ENCODE data around the gene LOXL4. TPM values are rescaled to one million over a fixed set of nuclear protein-coding genes. Genes with fewer than 3 reads are reported as not detected.

Gene LOXL4
- total RNA-seq, 1 experiment from 2014 or later: 0.13 TPM

GRCh38 chr10:98285416-98285815 is 17.4 kb upstream of the LOXL4 start:
- no peak overlapping the region for H3K18ac ChIP-seq (ENCODE audit: insufficient read length, low read depth, low read length)
- H3K27me3 ChIP-seq (ENCODE audit: insufficient read depth, low read length): no peaks in the 10 kb centered on the region
- no peaks in the 10 kb centered on the region for H3K79me2 ChIP-seq (ENCODE audit: insufficient read depth, low read length)
- no peak overlapping the region for H2BK20ac ChIP-seq (ENCODE audit: low read depth, low read length, poor library complexity, severe bottlenecking)
- no peak overlapping the region for H2AK5ac ChIP-seq (ENCODE audit: insufficient read length, low read length)
- H3K14ac ChIP-seq (ENCODE audit: insufficient read depth, low read length): no peak overlapping the region
- no peak overlapping the region for H4K91ac ChIP-seq (ENCODE audit: insufficient read length, low read depth, low read length)
- WGBS (ENCODE audit: extremely low coverage, insufficient read length, low lambda C conversion rate): no CpG with 5 or more reads among the region's 2 CpGs
- Mint-ChIP-seq H3K4me3 (no peak overlapping the region), H3K27me3 (ENCODE audit: low read depth) (peaks cover 5% of the 10 kb centered on the region; the same call in 1 of the 2 replicates), H3K36me3 (ENCODE audit: insufficient read depth in 1 of 3, low read depth in 3 of 3) (no peaks in the 10 kb centered on the region), H3K4me1 (peaks cover 3 to 6% of the 10 kb centered on the region in 2 experiments; a peak in 3 of 4 replicates), H3K9me3 (no peaks in the 10 kb centered on the region; a peak in 1 of 5 replicates), H3K27ac (no peak overlapping the region)
- TF ChIP-seq, protein P1, sequence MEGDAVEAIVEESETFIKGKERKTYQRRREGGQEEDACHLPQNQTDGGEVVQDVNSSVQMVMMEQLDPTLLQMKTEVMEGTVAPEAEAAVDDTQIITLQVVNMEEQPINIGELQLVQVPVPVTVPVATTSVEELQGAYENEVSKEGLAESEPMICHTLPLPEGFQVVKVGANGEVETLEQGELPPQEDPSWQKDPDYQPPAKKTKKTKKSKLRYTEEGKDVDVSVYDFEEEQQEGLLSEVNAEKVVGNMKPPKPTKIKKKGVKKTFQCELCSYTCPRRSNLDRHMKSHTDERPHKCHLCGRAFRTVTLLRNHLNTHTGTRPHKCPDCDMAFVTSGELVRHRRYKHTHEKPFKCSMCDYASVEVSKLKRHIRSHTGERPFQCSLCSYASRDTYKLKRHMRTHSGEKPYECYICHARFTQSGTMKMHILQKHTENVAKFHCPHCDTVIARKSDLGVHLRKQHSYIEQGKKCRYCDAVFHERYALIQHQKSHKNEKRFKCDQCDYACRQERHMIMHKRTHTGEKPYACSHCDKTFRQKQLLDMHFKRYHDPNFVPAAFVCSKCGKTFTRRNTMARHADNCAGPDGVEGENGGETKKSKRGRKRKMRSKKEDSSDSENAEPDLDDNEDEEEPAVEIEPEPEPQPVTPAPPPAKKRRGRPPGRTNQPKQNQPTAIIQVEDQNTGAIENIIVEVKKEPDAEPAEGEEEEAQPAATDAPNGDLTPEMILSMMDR (conservative IDR thresholded peaks at IDR 0.05): no peak
- no peak overlapping the region for H3K27ac ChIP-seq (ENCODE audit: insufficient read length, low read depth, low read length)
- H3K4me2 ChIP-seq (ENCODE audit: insufficient read depth, insufficient read length, low read length): no peak overlapping the region
- no peaks in the 10 kb centered on the region for H3K4me1 ChIP-seq (ENCODE audit: insufficient read depth, low read length)
- H3K23ac ChIP-seq (ENCODE audit: insufficient read length, low read depth, low read length): no peak overlapping the region
- H3K9ac ChIP-seq (ENCODE audit: extremely low read depth, insufficient read length, low read length): no peak overlapping the region
- no peak for DNase-seq
- H2BK12ac ChIP-seq (ENCODE audit: insufficient read length, low read depth, low read length): no peak overlapping the region
- H2BK15ac ChIP-seq (ENCODE audit: low read depth, low read length): no peak overlapping the region
- H4K8ac ChIP-seq (replicated peaks; ENCODE audit: insufficient read length, low read depth, low read length): no peak overlapping the region
- H3K79me1 ChIP-seq (ENCODE audit: insufficient read depth, low read depth, low read length, poor library complexity, severe bottlenecking): no peaks in the 10 kb centered on the region
- H2BK120ac ChIP-seq (ENCODE audit: low read depth, low read length, poor library complexity, severe bottlenecking): no peak overlapping the region
- no peaks in the 10 kb centered on the region for H3K23me2 ChIP-seq (ENCODE audit: insufficient read length, low read depth, low read length, poor library complexity, severe bottlenecking)
- H3K4ac ChIP-seq (ENCODE audit: low read depth, low read length): no peak overlapping the region
- H3T11ph ChIP-seq (ENCODE audit: low read length): no peak overlapping the region
- no peak overlapping the region for H2AFZ ChIP-seq (ENCODE audit: low read length)
- no peaks in the 10 kb centered on the region for H3K9me3 ChIP-seq (ENCODE audit: control insufficient read depth, low read depth, low read length)
- H4K5ac ChIP-seq (ENCODE audit: insufficient read length, low read depth, low read length): no peak overlapping the region
- no peak overlapping the region for H2BK5ac ChIP-seq (ENCODE audit: insufficient read length, low read length)
- H4K20me1 ChIP-seq (ENCODE audit: control insufficient read depth, insufficient read depth, insufficient read length): no peaks in the 10 kb centered on the region
- no peak overlapping the region for H3K56ac ChIP-seq (ENCODE audit: insufficient read length, low read depth, low read length)

Measured in H9 (cell line).